Measurements from ENCODE around the gene MICAL3. TPM values are rescaled to one million over a fixed set of nuclear protein-coding genes. Genes with fewer than 3 reads are reported as not detected.

The MICAL3 gene
- total and polyA plus RNA-seq, 9 of the 15 experiments (the other 6 are each of a cell fraction or from before 2014, with no cell fraction given) = 0.53 to 32.1 (median 12.3) TPM

GRCh38 chr22:17785185-17786184 is 238.9 kb downstream of the MICAL3 start (continued):
- TF ChIP-seq MGA (IDR thresholded peaks at IDR 0.05) (peak; percentile 83), PHF8 (IDR thresholded peaks at IDR 0.05; ENCODE audit: borderline replicate concordance, low read length) (no peak; the same call in 1 of the 2 replicates), NFYB (IDR thresholded peaks at IDR 0.05; ENCODE audit: extremely low read depth, insufficient read length) (no peak), FOXA3 (CRISPR knock-in tag; conservative IDR thresholded peaks at IDR 0.05 in 1 of 2, IDR thresholded peaks at IDR 0.05 in 1 of 2) (no peak), ZNF217 (CRISPR knock-in tag; IDR thresholded peaks at IDR 0.05) (no peak), ZKSCAN1 (IDR thresholded peaks at IDR 0.05; ENCODE audit: low read depth, low read length) (peak; percentile 64; the same call in 1 of the 2 replicates), CXXC5 (CRISPR knock-in tag; IDR thresholded peaks at IDR 0.05) (peak; percentile 70), PTTG1 (tag; IDR thresholded peaks at IDR 0.05; ENCODE audit: low read depth) (no peak), HDAC3 (IDR thresholded peaks at IDR 0.05; ENCODE audit: borderline replicate concordance, partially characterized antibody) (no peak), ZFP91 (CRISPR knock-in tag; IDR thresholded peaks at IDR 0.05) (0 out of 2 replicates have a peak, but pooled peaks have one; percentile 19), BHLHE40 (IDR thresholded peaks at IDR 0.05; ENCODE audit: low read length) (peak; percentile 96), FOXK1 (CRISPR knock-in tag; IDR thresholded peaks at IDR 0.05; ENCODE audit: borderline replicate concordance) (no peak), CC2D1A (IDR thresholded peaks at IDR 0.05) (peak; percentile 63; the same call in 1 of the 2 replicates)

Data from K562 (cell line).